CD14-positive monocyte (primary cell): Measurements from ENCODE around the gene STAMBPL1. TPM values are rescaled to one million over a fixed set of nuclear protein-coding genes. Genes with fewer than 3 reads are reported as not detected.
A peak's percentile ranks its signal among the peaks of the same experiment; 100 is the strongest.
"Not testable (repeated sequence)": the region's sequence is repeated elsewhere in the genome, so short reads cannot be mapped to it uniquely, and the experiment has no call there.

Experiments used
- DNase-seq, 3 donors: peaks; one replicate each; pipeline ENCODE4 v3.0.0-alpha.2; 2011 to 2022
- H2AFZ ChIP-seq: 2 replicates; pipeline ENCODE4 v1.6.0; 2012; ENCODE audit warnings: mild to moderate bottlenecking, low read depth, low read length, inconsistent platforms; ENCODE audit not compliant: insufficient read depth, poor library complexity, severe bottlenecking
- H3K27ac ChIP-seq, 2 donors: 1 replicate in 1 of 2; 2 replicates in 1 of 2; pipeline ENCODE4 v1.5.1; 2012 to 2013; ENCODE audit warnings: low read length in 2 of 2, control low read depth in 1 of 2, inconsistent platforms in 1 of 2, low read depth in 1 of 2, mild to moderate bottlenecking in 1 of 2
- H3K27me3 ChIP-seq, 2 donors: one replicate each; pipeline versions ENCODE4 v1.6.0 to v1.6.1; 2011 to 2013; ENCODE audit warnings: low read length in 2 of 2; ENCODE audit not compliant: control insufficient read depth in 2 of 2, insufficient read depth in 2 of 2
- H3K36me3 ChIP-seq, 2 donors: replicated peaks in 1 of 2; 1 replicate in 1 of 2; 2 replicates in 1 of 2; pipeline versions ENCODE4 v1.5.1 to v1.6.1; 2012 to 2013; ENCODE audit warnings: low read length in 2 of 2, control low read depth in 1 of 2, inconsistent platforms in 1 of 2, mild to moderate bottlenecking in 1 of 2; ENCODE audit not compliant: insufficient read depth in 2 of 2, control insufficient read depth in 1 of 2
- H3K4me1 ChIP-seq, 2 donors: 1 replicate in 1 of 2; 2 replicates in 1 of 2; pipeline versions ENCODE4 v1.5.1 to v1.6.1; 2012 to 2013; ENCODE audit warnings: low read length in 2 of 2, control low read depth in 1 of 2, inconsistent platforms in 1 of 2, mild to moderate bottlenecking in 1 of 2, moderate library complexity in 1 of 2; ENCODE audit not compliant: insufficient read depth in 2 of 2, control insufficient read depth in 1 of 2
- H3K4me2 ChIP-seq: replicated peaks from 2 replicates; pipeline ENCODE3; 2012; ENCODE audit warnings: low read length, moderate library complexity, mild to moderate bottlenecking; ENCODE audit not compliant: poor library complexity, severe bottlenecking; ENCODE audit errors: extremely low read depth
- H3K4me3 ChIP-seq, 3 experiments: fragments of 200-600 bp in 1 of 3; sonication (generic) in 1 of 3; replicated peaks in 1 of 3; 1 replicate in 2 of 3; 2 replicates in 1 of 3; pipeline ENCODE4 v1.5.1; 2011 to 2013; ENCODE audit warnings: low read length in 3 of 3, mild to moderate bottlenecking in 3 of 3, control low read depth in 2 of 3, low read depth in 2 of 3, inconsistent platforms in 1 of 3, moderate library complexity in 1 of 3
- H3K79me2 ChIP-seq: 2 replicates; pipeline ENCODE4 v1.6.0; 2012; ENCODE audit warnings: mild to moderate bottlenecking, control low read depth, inconsistent platforms, low read length, moderate library complexity; ENCODE audit not compliant: insufficient read depth
- H3K9ac ChIP-seq: 2 replicates; pipeline ENCODE4 v1.6.0; 2017; ENCODE audit warnings: low read length, mild to moderate bottlenecking; ENCODE audit not compliant: insufficient read depth, poor library complexity, severe bottlenecking
- H3K9me3 ChIP-seq, 2 donors: replicated peaks in 1 of 2; 1 replicate in 1 of 2; 2 replicates in 1 of 2; pipeline versions ENCODE4 v1.5.1 to v1.6.1; 2012 to 2013; ENCODE audit warnings: low read length in 2 of 2, control low read depth in 1 of 2; ENCODE audit not compliant: control insufficient read depth in 1 of 2, insufficient read depth in 1 of 2
- H4K20me1 ChIP-seq: 2 replicates; pipeline ENCODE4 v1.6.0; 2012; ENCODE audit warnings: mild to moderate bottlenecking, low read length, control low read depth, moderate library complexity; ENCODE audit not compliant: insufficient read depth
- H3K27ac Mint-ChIP-seq, 7 donors: one replicate each; pipeline ENCODE4 v1.8.0; 2020; ENCODE audit warnings: mild to moderate bottlenecking in 7 of 7, mixed read lengths in 7 of 7, moderate library complexity in 6 of 7, inconsistent platforms in 2 of 7
- H3K27me3 Mint-ChIP-seq, 3 donors: one replicate each; pipeline ENCODE4 v1.8.0; 2021 to 2022; ENCODE audit warnings: low read depth in 3 of 3, mild to moderate bottlenecking in 3 of 3, mixed read lengths in 3 of 3, moderate library complexity in 3 of 3, inconsistent platforms in 1 of 3
- H3K36me3 Mint-ChIP-seq, 2 donors: one replicate each; pipeline ENCODE4 v1.8.0; 2020; ENCODE audit warnings: mixed read lengths in 2 of 2, inconsistent platforms in 1 of 2, mild to moderate bottlenecking in 1 of 2
- H3K4me1 Mint-ChIP-seq: one replicate; pipeline ENCODE4 v1.8.0; 2020; ENCODE audit warnings: mild to moderate bottlenecking, mixed read lengths
- H3K4me3 Mint-ChIP-seq, 2 donors: one replicate each; pipeline ENCODE4 v1.8.0; 2020; ENCODE audit warnings: mild to moderate bottlenecking in 2 of 2, mixed read lengths in 2 of 2, moderate library complexity in 1 of 2
- H3K9me3 Mint-ChIP-seq, 7 donors: one replicate each; pipeline ENCODE4 v1.8.0; 2020 to 2022; ENCODE audit warnings: mixed read lengths in 7 of 7, mild to moderate bottlenecking in 6 of 7, moderate library complexity in 6 of 7, inconsistent platforms in 2 of 7
- WGBS: methylation state at CpG from one replicate; pipeline ENCODE4 v1.1.5; 2013; ENCODE audit warnings: missing lambda C conversion rate; ENCODE audit not compliant: insufficient coverage; 5-methylcytosine and 5-hydroxymethylcytosine counted together
- intact Hi-C, 2 donors: fragments of 100-400 bp; cut with micrococcal nuclease; formaldehyde crosslinking; loops; one replicate each; pipeline versions ENCODE4 v1.15.0 to v1.15.1; 2023
- polyA plus RNA-seq, 3 donors: library from polyadenylated mRNA; depleted of rRNA in 1 of 3; unstranded in 2 of 3; stranded (reverse) in 1 of 3; fragments of 300-500 nt in 2 of 3; fragments of >200 nt in 1 of 3; fragmentation: Illumina TruSeq in 2 of 3; gene quantifications; 1 replicate in 2 of 3; 2 replicates in 1 of 3; pipeline ENCODE4 v1.2.3, GENCODE V29; 2012 to 2021
- TF ChIP-seq, protein P1 (sequence below): fragments of 200-600 bp; IDR thresholded peaks from one replicate; pipeline ENCODE4 v1.8.0; 2022; ENCODE audit warnings: antibody characterized with exemption, mild to moderate bottlenecking

Gene STAMBPL1
- polyA plus RNA-seq, 3 donors = 0.07 to 1.5 (median 0.10) TPM

GRCh38 chr10:88835096-88835909, 44.7 kb upstream of the STAMBPL1 start:
- Histone ChIP-seq H3K9me3 (no peaks in the 10 kb centered on the region), H3K4me3 (peak overlapping the region in 1 of 3 experiments; percentile 43), H4K20me1 (no peaks in the 10 kb centered on the region), H3K36me3 (peaks cover 0 to 13% of the 10 kb centered on the region in 2 donors), H3K9ac (no peak overlapping the region), H3K79me2 (no peaks in the 10 kb centered on the region), H3K27me3 (no peaks in the 10 kb centered on the region), H3K4me2 (peak overlapping the region; percentile 54), H3K27ac (peak overlapping the region; percentile 61 to 80), H2AFZ (no peak overlapping the region), H3K4me1 (peaks cover 35 to 38% of the 10 kb centered on the region in 2 donors)
- Mint-ChIP-seq H3K27me3 (peaks cover 0 to 2% (median 0%) of the 10 kb centered on the region in 3 donors), H3K36me3 (peaks cover 16 to 18% of the 10 kb centered on the region in 2 donors), H3K4me1 (peaks cover 21% of the 10 kb centered on the region), H3K27ac (no peak overlapping the region), H3K4me3 (peak overlapping the region in 1 of 2 donors; percentile 52), H3K9me3 (no peaks in the 10 kb centered on the region)
- intact Hi-C loops = loop anchor here (2.0 to 5.0 kb wide), 4 partner anchors 27 to 97 kb away; partner anchors contain the start of gene STAMBPL1 (in 1 of the 2)
- peak; percentile 81 to 89 (median 82) for DNase-seq
- TF ChIP-seq, protein P1, sequence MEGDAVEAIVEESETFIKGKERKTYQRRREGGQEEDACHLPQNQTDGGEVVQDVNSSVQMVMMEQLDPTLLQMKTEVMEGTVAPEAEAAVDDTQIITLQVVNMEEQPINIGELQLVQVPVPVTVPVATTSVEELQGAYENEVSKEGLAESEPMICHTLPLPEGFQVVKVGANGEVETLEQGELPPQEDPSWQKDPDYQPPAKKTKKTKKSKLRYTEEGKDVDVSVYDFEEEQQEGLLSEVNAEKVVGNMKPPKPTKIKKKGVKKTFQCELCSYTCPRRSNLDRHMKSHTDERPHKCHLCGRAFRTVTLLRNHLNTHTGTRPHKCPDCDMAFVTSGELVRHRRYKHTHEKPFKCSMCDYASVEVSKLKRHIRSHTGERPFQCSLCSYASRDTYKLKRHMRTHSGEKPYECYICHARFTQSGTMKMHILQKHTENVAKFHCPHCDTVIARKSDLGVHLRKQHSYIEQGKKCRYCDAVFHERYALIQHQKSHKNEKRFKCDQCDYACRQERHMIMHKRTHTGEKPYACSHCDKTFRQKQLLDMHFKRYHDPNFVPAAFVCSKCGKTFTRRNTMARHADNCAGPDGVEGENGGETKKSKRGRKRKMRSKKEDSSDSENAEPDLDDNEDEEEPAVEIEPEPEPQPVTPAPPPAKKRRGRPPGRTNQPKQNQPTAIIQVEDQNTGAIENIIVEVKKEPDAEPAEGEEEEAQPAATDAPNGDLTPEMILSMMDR = peak; percentile 97
- 0% methylated on average over 4 of the region's 10 CpGs for WGBS

- Histone ChIP-seq H3K4me3 (no peak overlapping the region), H3K9me3 (no peaks in the 10 kb centered on the region), H3K4me2 (peak overlapping the region; percentile 54), H3K27me3 (no peaks in the 10 kb centered on the region), H3K36me3 (peaks cover 0 to 9% of the 10 kb centered on the region in 2 donors), H2AFZ (no peak overlapping the region), H3K9ac (no peak overlapping the region), H3K27ac (no peak overlapping the region), H3K79me2 (no peaks in the 10 kb centered on the region), H4K20me1 (no peaks in the 10 kb centered on the region), H3K4me1 (peaks cover 40 to 41% of the 10 kb centered on the region in 2 donors)
- peaks cover 25% of the 10 kb centered on the region for H3K4me1 Mint-ChIP-seq
- H3K27me3 Mint-ChIP-seq = peaks cover 0 to 2% (median 0%) of the 10 kb centered on the region in 3 donors
- intact Hi-C loops = loop anchor here (2.0 to 5.0 kb wide), 4 partner anchors 27 to 97 kb away; partner anchors contain the start of gene STAMBPL1 (in 1 of the 2)
- WGBS = no CpG with 5 or more reads among the region's 2 CpGs
- H3K27ac Mint-ChIP-seq = no peak overlapping the region
- TF ChIP-seq, protein P1 = peak; percentile 59
- peaks cover 12 to 14% of the 10 kb centered on the region in 2 donors for H3K36me3 Mint-ChIP-seq
- no peak overlapping the region for H3K4me3 Mint-ChIP-seq
- DNase-seq = no peak
- no peaks in the 10 kb centered on the region for H3K9me3 Mint-ChIP-seq
These were observed 44.2 kb upstream of the STAMBPL1 start for GRCh38 chr10:88835910-88836221.

- peaks cover 34% of the 10 kb centered on the region for H3K4me1 Mint-ChIP-seq
- H3K27me3 Mint-ChIP-seq, H3K4me3 ChIP-seq, H3K9ac ChIP-seq, H3K36me3 Mint-ChIP-seq, H3K4me3 Mint-ChIP-seq, H3K36me3 ChIP-seq, H3K27me3 ChIP-seq, H3K9me3 ChIP-seq, H3K9me3 Mint-ChIP-seq, H4K20me1 ChIP-seq, H3K27ac ChIP-seq, H2AFZ ChIP-seq, H3K4me2 ChIP-seq, H3K79me2 ChIP-seq, H3K27ac Mint-ChIP-seq: not testable (repeated sequence)
- peaks cover 48% of the 10 kb centered on the region in 2 donors for H3K4me1 ChIP-seq
- intact Hi-C loops = loop anchor here (5.0 kb wide), 2 partner anchors 45 to 95 kb away; partner anchors contain the start of gene STAMBPL1 (in 1 of the 2)
- DNase-seq = peak in 1 of 3 donors; percentile 25
These were observed 42.4 kb upstream of the STAMBPL1 start for GRCh38 chr10:88837632-88838031.
